Activated CD8-positive, alpha-beta memory T cell treated with anti-CD3 and anti-CD28 coated beads, Interleukin-2, amount 50 U/mL, for 24 hours (primary cell): Measurements from ENCODE around the gene SLC30A7.
"Not testable (repeated sequence)": the region's sequence is repeated elsewhere in the genome, so short reads cannot be mapped to it uniquely, and the experiment has no call there.

Source experiments
- DNase-seq: peaks from one replicate; pipeline ENCODE4 v3.0.0-alpha.2; 2020; ENCODE audit errors: extremely low read depth

Gene SLC30A7

DNA sequence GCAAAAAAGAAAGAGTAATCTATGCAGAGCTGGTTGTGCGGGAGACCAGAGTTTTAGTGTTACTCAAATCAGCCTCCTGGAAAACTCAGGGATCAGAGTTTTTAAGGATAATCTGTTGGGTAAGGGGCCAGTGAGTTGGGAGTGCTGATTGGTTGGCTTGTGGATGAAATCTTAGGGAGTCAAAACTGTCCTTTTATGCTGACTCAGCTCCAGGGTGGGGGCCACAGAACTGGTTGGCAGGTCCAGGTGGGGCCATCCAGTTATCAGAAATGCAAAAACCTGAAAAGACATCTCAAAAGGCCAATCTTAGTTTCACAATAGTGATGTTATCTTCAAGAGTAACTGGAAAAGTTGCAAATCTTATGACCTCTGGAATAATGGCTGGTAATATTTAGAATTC lies 4.5 kb upstream of the SLC30A7 start:
- DNase-seq = no peak

DNA sequence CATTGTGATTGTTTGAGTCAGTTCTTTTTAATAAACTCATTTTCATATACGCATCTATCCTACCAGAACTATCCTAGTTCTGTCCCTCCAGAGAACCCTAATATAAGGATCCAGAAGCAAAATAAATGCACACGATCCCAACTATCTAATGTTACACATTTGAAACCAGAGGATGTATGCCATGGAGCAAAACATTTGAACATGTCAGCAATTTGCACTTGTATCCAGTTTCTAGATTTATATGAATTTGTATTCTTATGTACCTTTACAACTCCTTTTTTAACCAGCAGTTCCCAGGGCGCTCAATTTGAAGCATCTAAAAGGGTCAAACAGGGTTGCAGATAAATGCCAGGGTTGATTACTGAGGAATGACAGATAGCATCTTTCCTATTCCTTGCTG lies 3.3 kb upstream of the SLC30A7 start:
- DNase-seq = no peak

DNA sequence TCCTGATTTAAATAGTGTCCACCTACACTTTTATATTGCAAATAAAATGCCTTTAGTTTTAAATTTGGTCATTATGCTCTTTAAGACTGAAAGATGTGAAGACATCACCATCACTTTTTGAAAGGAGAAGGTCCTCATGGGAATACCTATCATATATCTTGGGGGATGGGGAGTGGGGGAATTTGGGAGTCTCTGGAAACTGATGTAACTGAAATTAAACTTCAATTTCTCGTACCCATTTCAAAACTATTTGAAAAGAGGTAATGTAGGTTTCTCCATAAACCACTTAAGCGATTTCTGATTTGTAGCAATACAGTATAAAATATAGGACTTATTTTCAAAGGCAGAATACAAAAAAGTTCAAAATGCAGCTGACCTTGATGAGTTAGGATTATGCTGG lies 2.2 kb upstream of the SLC30A7 start:
- no peak for DNase-seq

DNA sequence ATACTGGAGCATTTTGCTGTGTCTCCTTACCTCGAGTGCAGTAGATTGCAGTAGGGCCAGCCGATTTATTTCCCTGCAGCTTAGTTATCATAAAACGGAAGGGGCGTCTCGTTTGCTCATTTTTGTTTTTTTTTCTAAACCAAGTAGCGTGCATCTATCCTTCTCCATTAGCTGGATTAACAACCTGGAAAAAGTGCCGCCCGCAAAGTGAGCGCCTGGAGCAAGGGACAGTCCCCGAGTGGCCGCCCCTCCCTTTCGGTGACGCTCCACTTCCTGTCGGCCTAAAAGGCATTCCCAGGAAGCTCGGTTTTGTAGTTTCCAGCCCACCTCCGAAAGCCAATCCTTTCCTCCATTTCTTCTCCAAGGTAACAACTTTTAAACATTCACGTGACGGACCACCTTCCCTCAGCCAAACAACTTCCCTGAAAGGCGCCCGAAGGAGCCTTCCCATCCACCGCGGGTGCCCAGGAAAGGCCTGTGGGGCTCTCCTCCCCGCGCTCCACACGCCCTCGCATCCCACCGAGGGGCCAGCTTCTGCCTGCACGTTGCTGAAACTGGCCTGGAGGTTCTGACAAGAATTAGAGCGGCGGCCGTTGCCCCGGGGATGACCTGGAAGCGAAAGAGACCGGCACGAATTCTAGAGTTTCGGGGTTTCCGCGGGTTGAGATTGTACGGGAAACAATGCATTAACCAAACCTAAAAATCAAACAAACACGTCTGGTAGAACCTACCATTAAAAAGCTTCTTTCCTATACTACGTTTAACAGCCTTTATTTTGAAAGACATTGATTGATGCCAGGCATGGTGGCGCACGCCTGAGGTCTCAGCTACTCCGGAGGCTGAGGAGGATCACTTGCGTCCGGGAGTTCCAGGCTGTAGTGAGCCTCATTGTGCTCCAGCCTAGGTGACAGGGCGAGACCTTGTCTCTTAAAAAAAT lies 1.0 kb upstream of the SLC30A7 start, which contains the start of gene EXTL2:
TSS of gene EXTL2 (minus strand) at position 240 of the 937 bp plus-strand sequence. CDS start 6,085 bp downstream, outside the sequence.
- DNase-seq = peak; percentile 18

DNA sequence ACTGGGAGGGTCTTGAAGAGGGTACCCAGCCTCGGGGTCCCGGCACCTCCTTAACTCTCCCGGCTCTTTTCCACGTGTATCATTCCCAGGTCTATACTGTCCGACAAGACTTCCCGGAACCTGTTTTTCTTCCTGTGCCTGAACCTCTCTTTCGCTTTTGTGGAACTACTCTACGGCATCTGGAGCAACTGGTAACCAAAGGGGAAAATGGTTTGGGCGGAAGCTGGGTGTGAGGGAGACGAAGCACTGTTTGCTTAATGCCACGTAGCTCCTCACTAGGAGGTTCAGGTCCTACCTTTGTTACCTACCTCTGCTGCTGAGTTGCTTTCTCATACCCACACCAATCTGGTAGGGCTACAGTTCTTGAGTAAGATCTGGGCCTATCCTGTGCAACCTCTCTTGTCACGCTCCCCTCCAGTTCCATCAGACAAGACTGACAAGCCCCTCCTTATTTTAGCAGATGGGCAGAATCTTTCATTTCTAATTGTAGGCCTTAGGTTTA lies 642 bp downstream of the SLC30A7 start:
- DNase-seq = peak; percentile 6

DNA sequence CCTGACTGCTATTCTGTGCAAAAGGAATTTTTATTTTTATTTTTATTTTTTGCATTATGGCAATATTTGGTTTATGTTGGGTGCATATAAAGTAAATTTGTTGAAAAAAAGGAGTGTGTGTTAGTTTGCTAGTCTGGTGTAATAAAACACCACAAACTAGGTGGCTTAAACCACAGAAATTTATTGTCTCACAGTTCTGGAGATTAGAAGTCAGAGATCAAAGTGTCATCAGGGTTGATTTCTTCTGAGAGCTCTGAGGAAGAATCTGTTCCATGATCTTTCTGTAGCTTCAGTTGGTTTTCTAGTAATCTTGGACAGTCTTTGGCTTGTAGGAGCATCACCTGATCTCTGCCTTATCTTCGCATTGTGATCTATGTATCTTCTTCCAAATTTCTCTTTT lies 6.5 kb downstream of the SLC30A7 start:
- no peak for DNase-seq

DNA sequence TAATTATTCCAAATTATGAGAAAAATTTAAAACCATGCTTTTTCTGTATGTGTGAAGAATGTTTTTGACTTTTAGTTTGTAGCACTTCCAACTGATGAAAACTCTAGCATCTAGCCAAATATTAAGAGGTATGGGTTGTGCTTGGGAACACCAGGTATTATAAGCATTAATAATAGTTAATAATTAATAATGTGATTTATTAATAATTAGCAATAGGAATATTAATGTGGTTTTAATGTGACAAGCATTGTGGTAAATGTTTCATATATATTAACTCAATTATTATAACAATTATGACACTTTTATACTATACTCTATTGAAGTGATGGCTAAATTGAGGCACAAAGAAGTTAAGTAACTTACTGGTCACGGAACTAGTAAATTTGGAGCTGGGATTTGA lies 7.9 kb downstream of the SLC30A7 start:
- no peak for DNase-seq

DNA sequence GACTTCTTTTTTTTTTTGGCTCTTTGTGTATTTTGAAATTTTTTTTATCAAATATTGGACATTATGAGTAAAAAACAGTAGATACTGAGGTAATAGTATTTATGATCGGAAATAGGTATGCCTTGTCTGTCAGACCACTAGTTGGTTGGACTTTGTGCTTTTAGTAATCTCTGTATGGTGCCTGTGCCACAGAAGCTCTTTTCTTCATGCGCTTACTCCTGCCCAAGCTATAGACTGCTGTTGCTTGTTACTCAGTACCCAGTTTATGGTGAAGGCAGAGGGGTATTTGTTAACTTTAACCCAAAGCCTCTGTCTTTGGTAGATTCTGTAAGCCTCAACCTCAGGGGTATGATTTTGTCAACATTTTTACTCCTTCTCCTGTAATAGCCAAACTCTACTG lies 8.6 kb downstream of the SLC30A7 start:
- no peak for DNase-seq

DNA sequence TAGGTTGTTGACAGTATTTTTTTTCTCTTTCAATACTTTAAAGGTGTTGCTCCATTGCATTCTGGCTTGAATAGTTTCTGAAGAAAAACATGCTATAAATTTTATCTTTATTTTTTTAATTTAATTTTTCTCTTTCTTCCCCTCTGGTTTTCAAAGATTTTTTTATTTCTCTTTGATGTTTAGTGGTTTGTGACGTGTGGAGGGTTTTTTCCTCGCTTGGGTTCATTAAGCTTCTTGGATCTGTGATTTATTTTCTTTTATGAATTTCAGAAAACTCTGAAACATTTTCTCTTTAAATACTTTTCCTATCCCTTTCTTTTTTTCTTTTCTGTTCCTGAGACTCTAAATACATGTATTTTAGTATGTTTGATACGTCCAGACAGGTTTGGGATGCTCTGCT lies 9.3 kb downstream of the SLC30A7 start:
- DNase-seq = no peak

DNA sequence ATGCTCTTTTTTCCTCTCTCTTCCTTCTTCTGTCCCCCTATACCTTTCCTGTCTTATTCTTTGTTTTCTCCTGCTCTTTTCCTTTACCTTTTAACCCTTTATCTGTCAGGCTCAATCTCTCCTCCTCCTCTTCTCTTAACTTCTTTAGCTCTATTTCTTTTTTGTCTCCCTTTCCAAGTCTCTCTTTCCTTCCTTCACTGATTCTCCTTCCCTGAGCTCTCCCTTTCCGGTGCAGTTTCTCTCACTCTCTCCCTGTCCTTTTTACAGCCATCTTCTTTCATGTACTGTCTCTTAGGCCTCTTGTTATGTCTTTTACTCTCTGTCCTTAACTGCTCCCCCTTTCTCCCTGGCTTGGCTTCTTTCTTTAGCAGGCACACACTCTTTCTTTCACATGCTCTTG lies 12.0 kb downstream of the SLC30A7 start:
- DNase-seq = no peak

DNA sequence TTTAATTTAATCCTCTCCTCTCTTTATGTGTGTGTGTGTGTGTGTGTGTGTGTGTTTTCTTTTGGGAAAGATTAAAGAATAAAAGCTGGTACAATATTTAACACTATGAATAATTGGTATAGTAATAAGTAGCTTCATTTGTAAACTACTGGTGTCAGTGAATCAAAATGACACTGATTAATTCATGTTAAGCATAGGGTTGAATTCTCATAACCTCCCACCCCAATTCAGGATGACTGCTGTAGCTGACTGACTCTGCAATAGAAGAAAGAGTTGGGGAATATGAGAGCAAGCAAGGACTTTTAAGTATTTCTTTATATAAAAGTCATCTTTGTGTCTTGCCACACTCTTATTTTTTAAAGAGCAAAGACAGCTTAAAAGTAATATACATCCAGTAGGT lies 13.1 kb downstream of the SLC30A7 start:
- no peak for DNase-seq

DNA sequence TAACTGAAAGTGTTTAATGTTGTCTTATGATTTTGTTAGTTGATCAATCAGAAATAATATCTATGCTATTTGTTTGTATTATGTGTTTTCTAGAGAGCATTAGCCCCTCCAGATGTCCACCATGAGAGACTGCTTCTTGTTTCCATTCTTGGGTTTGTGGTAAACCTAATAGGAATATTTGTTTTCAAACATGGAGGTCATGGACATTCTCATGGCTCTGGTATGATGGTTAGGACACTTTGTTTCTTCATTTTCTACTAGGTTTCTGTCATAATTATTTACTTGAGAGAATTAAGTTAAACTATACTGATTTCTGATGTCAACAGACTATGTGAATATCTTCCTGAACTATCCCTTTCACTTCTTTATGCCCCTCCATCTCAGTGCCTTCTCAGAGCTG lies 16.1 kb downstream of the SLC30A7 start:
- no peak for DNase-seq

DNA sequence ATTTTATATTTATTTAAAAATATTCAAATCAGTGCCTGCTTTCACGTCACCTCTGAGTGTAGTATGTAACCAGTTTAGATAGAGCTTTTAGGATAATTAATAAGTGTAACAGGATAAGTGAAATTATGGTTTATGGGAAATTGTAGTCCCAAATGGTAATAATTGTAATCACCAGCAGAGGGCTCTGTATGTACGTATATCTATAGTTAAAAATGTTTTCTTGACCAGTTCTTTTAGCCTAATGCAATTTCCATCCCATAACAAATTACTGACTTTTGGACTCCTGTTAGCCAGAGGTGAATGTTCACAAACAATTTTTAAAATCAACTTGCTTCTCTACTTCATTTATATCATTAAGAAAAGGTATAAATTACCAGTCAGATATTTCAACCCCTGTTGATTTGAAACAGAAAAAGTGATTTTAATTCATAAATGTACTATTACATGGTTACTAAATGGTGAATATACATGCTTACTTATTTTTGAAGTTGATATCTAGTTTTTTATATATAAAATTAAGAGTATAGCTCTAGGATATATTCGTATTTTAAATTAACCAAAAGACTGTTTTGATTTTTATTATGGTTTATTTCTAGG lies 25.3 kb downstream of the SLC30A7 start:
- DNase-seq = no peak

DNA sequence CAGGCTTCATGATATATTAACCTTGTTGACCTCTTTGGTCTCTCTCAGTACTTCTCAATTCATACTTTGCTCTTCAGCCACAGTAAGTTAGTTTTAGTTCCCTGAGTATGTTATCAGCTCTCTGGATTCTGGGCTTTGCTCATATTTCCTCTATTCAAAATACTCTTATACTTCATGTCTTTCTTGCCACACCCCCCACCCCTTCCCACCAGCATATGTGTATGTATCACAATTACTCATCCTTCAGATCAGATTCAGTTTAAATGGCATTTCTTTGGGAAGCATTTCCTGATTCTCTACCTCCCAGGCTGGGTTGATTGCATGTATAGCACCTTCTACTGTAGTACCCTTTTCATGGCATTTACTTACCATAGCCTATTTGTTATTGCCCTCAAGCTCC lies 28.3 kb downstream of the SLC30A7 start:
- no peak for DNase-seq

DNA sequence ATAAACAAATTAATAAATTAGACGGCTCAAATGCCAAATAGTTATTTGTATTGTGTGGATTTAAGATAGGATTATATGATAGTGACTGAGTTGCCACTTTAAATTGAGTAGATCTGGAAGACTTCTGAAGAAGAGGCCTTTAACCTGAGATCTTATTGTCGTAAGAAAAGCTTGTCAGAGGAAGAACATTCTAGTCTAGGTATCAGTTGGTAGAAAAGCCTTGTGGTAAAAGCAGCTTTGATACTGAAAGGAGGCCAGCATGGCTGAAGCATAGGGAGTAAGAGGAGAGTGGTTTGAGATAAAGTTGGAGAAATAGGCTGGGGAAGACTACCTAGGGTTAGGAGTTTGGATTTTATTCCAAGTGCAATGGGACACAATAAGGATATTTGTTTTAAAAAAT lies 29.1 kb downstream of the SLC30A7 start:
- no peak for DNase-seq

DNA sequence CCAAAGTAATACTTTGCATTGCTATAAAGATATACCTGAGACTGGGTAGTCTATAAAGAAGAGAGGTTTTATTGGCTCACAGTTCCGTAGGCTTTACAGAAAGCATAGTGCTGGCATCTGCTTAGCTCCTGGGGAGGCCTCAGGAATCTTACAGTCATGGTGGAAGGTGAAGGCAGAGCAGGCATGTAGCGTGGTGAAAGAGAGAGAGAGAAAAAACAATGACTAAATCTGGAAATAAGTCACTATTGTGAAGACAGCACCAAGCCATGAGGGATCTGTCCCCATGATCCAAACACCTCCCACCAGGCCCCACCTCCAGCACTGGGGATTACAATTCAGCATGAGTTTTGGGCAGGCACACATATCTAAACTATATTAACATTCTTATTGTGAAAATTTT lies 30.4 kb downstream of the SLC30A7 start:
- DNase-seq = no peak

DNA sequence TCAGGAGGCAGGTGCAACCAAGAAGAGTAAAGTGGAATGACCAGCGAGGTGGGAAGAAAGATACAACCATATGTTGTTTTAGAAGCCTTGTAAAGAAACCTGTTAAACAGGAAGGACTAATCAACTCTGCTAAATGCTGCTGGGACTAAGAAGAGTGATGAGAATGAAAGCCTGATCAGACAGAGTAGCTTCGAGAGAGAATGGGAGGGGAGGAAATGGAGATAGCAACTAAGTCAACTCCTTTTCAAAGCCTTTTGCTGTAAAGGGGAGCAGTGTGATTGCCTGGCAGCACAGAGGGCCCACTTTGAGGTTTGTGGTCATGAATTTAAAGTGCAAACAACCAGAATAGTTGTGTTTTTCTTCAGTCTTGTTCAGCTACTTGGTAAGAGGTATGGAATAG lies 31.4 kb downstream of the SLC30A7 start:
- DNase-seq = no peak

DNA sequence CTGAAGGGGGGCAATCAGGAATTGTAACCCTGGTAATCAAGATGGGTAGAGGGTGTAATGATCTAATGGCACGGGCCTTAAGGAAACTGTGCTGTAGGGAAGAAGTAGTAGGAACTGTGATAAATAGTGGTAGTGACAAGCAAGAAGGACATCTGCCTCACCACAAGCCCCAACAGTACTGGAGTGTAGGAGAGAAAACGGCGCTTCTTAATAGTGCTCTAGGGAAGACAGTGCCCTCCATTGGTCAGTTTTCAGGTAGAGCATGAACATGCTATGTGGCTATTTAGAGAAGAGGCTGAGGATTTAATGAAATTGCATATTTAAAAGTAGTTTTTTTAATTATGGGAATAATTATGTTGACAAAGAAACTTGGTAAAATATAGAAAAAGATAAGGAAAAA lies 32.2 kb downstream of the SLC30A7 start:
- DNase-seq = no peak

DNA sequence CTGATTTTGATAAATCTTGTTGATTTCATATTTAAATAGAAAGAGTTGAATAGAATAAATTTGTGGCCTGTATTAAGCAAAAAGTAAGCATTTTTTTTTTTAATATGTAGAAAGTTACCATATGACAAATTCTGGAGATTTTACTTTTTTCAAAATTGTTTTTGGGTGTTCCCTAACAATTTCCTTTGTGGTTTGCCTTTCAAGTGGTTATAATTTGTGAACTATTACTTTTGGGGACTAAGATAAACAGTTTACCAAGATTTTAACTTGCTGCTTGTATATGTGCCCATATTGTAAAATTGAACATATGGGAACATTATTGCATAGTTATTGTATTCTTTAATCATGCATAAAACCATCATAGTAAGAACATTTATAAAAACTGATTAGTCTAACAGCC lies 34.6 kb downstream of the SLC30A7 start:
- DNase-seq = no peak

DNA sequence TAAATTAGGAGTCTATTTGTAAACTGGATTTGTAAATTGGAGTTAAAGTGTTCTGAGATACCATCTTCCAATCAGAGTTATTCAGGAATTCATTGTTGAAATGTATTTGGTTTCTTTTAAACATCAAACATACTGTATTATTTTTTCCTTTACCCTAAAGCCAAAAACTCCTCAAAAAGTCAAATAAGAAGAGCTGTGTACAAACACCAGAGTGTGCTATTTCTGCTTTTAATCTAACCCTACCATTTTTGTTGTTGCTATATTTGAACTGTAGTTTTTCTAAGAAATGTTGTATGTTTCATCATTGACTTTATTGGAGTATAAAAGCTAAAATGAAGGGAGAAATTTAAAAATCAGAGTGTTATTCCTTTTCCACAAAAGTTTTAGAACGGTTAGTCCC lies 35.8 kb downstream of the SLC30A7 start:
- DNase-seq = no peak

DNA sequence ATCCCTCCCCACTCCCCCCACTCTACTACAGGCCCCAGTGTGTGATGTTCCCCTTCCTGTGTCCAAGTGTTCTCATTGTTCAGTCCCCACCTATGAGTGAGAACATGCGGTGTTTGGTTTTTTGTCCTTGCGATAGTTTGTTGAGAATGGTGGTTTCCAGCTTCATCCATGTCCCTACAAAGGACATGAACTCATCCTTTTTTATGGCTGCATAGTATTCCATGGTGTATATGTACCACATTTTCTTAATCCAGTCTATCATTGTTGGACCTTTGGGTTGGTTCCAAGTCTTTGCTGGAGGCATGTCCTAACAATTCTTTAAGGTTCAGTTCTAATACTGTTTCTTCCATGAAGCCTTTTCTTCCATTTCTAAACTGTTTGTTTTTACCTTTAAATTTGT lies 37.7 kb downstream of the SLC30A7 start:
- DNase-seq = not testable (repeated sequence)

DNA sequence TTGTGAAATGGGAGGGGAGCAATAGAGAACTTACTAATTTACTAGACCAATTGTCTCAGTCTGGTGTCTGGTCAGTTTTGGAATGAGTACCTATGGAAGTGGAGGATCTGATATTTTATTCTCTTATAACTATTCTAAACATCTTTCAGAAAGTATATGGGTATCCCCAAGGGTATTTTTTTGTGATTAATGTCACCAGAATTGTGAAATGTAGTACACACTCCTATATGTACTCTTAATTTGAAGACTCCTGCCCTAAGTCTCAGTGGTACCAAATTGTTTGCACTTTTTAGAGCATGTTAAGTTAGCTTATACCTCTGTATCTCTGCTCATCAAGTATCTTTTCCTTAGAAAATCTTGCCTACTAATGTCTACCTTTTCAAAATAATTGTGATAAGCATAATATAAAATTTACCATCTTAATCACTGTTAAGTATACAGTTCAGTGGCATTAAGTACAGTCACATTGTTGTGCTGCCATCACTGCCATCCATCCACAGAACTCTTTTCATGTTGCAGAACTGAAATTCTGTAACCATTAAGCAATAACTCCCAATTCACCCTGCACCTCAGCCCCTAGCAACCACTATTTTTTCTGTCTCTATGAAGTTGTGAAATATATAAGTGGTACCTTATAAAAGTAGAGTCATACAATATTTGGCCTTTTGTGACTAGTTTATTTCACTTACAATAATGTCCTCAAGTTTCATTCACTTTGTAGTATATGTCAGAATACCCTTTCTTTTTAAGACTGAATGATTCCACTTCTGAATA lies 40.5 kb downstream of the SLC30A7 start:
- no peak for DNase-seq
